Activated naive CD4-positive, alpha-beta T cell treated with anti-CD3 and anti-CD28 coated beads for 36 hours (primary cell): ENCODE results near the gene TWF1. TPM values are rescaled to one million over a fixed set of nuclear protein-coding genes. Genes with fewer than 3 reads are reported as not detected.
A peak's percentile ranks its signal among the peaks of the same experiment; 100 is the strongest.
"Not testable (repeated sequence)": the region's sequence is repeated elsewhere in the genome, so short reads cannot be mapped to it uniquely, and the experiment has no call there.

Experiments
- CTCF ChIA-PET: fragments of 350-600 bp; sonication (Branson Sonifier 250); formaldehyde crosslinking; loops from one replicate; lab custom pipeline; 2021; ENCODE audit warnings: antibody characterized with exemption; lab: Charles Lee
- DNase-seq: peaks from one replicate; pipeline ENCODE4 v3.0.0-alpha.2; 2020
- H3K27ac Mint-ChIP-seq: one replicate; pipeline ENCODE4 v1.8.0; 2021; ENCODE audit warnings: mild to moderate bottlenecking, mixed read lengths
- H3K27me3 Mint-ChIP-seq: one replicate; pipeline ENCODE4 v1.8.0; 2021; ENCODE audit warnings: low read depth, mixed read lengths
- H3K36me3 Mint-ChIP-seq: one replicate; pipeline ENCODE4 v1.8.0; 2021; ENCODE audit warnings: low read depth, mixed read lengths
- H3K4me1 Mint-ChIP-seq: one replicate; pipeline ENCODE4 v1.8.0; 2021; ENCODE audit warnings: low read depth, mixed read lengths
- H3K4me3 Mint-ChIP-seq: one replicate; pipeline ENCODE4 v1.8.0; 2021; ENCODE audit warnings: mild to moderate bottlenecking, moderate library complexity, mixed read lengths
- H3K9me3 Mint-ChIP-seq: one replicate; pipeline ENCODE4 v1.8.0; 2021; ENCODE audit warnings: mixed read lengths
- intact Hi-C: fragments of 100-400 bp; cut with micrococcal nuclease; formaldehyde crosslinking; loops from one replicate; pipeline ENCODE4 v1.15.1; 2023
- total RNA-seq, 2 experiments: library from RNA; stranded (reverse); gene quantifications; one replicate each; pipeline ENCODE4 v1.2.3, GENCODE V29; 2021

The TWF1 gene
- total RNA-seq, result 10 to 100 TPM; 12.9 to 15.3 TPM

- peak within 1 kb of the TSS; percentile 100 for H3K27ac Mint-ChIP-seq
- no peaks in the 10 kb centered on the region for H3K9me3 Mint-ChIP-seq
- peak within 1 kb of the TSS; percentile 98 for H3K4me3 Mint-ChIP-seq
- no peaks in the 10 kb centered on the region for H3K27me3 Mint-ChIP-seq
- DNase-seq, result peak; percentile 88
- CTCF ChIA-PET, result interaction anchor here (1.9 to 2.5 kb wide), 3 partner anchors 27 to 77 kb away, joined by 5 to 11 read pairs (median 6); partner anchors contain the start of genes IRAK4 and PUS7L
- peaks cover 39% of the 10 kb centered on the region for H3K4me1 Mint-ChIP-seq
- peaks cover 6% of the 10 kb centered on the region for H3K36me3 Mint-ChIP-seq
- intact Hi-C loops, result loop anchor here (1.0 to 10.0 kb wide), 8 partner anchors 9 to 1921 kb away; partner anchors contain the start of genes ARID2, IRAK4, PPHLN1 and PUS7L
These were observed at the start of gene TWF1 for GRCh38 chr12:43805860-43806736. Gene TWF1 (minus strand): TSS chr12:43806317. CDS start chr12:43806245, 72 bp downstream.

DNA sequence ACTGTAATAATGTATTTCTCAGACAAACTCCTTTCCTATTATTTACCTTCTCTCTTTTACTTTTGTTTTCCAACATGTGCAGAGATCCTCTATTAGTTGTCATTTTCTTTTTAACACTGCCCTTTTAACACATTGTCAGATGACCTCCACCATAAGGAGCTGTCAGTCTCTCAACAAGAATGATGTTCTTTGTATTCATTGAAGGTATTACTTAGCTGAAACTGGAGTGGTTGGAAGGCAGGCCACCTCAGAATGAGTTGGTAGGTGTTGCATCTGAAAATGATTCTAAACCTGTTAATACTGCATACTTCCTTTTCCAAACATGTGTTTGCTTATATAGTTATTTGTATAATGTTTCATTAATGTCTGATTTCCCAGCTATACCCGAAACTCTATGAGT, 46.6 kb upstream of the TWF1 start:
- no peak for DNase-seq
- Mint-ChIP-seq H3K9me3 (peaks cover 3% of the 10 kb centered on the region), H3K27ac (no peak overlapping the region), H3K27me3 (no peaks in the 10 kb centered on the region), H3K36me3 (peaks cover 9% of the 10 kb centered on the region), H3K4me1 (no peaks in the 10 kb centered on the region), H3K4me3 (no peak overlapping the region)
- intact Hi-C loops, result no loop called here
- CTCF ChIA-PET, result interaction anchor here (1.2 kb wide), 1 partner anchor 30 kb away, joined by 4 read pairs; no protein-coding TSS in a partner anchor

- no peak for DNase-seq
- H3K36me3 Mint-ChIP-seq, result peaks cover 26% of the 10 kb centered on the region
- CTCF ChIA-PET, result no interaction called here
- H3K9me3 Mint-ChIP-seq, result peaks cover 10% of the 10 kb centered on the region
- H3K27me3 Mint-ChIP-seq, result no peaks in the 10 kb centered on the region
- H3K4me1 Mint-ChIP-seq, result no peaks in the 10 kb centered on the region
- H3K27ac Mint-ChIP-seq, result no peak overlapping the region
- intact Hi-C loops, result no loop called here
- no peak overlapping the region for H3K4me3 Mint-ChIP-seq
These were observed 42.7 kb upstream of the TWF1 start for GRCh38 chr12:43848786-43849185.

DNA sequence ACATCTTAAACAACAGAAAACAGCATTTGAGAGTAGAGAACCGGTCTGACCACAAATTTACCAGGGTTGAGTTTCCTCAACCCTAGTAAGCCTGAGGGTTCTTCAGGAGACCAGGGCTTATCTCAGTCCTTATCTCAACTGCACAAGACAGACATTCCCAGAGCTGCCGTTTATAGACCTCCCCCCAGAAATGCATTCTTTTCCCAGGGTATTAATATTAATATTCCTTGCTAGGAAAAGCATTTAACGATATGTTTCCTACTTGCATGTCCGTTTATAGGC, 42.0 kb upstream of the TWF1 start:
- DNase-seq, result no peak
- intact Hi-C loops, result no loop called here
- CTCF ChIA-PET, result no interaction called here
- Mint-ChIP-seq H3K27ac (no peak overlapping the region), H3K36me3 (peaks cover 26% of the 10 kb centered on the region), H3K9me3 (peaks cover 10% of the 10 kb centered on the region), H3K4me3 (no peak overlapping the region), H3K27me3 (no peaks in the 10 kb centered on the region), H3K4me1 (no peaks in the 10 kb centered on the region)

DNA sequence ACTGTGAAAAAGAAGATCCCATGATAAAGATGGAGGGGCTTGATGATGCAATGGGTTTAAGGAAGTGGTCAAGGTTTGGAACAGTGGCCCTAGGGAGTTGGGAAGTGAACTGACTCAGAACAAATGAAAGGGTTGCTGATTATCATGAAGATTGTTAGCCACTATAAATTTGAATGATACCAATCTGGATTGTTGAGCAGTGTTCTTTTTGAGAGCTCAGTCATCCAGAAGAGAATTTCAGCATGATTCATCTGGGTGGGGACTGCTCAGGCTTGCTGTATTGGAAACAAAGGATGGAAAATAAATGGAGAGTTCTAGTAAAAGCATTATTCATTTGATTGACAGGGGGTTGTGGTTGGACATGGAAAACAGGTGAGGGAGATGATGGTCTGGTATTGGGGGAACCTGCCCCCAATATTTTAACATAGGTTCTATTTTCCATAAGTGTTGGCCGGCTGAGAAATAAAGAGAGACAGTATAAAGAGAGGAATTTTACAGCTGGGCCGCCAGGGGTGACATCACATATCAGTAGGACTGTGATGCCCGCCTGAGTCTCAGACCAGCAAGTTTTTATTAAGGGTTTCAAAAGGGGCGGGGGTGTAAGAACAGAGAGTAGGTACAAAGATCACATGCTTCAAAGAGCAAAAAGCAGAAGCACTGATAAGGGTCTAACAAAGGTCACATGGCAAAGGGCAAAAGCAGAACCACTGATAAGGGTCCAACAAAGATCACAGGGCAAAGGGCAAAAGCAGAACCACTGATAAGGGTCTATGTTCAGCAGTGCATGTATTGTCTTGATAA, 41.5 kb upstream of the TWF1 start:
- H3K27ac Mint-ChIP-seq, H3K27me3 Mint-ChIP-seq, H3K4me3 Mint-ChIP-seq, DNase-seq, CTCF ChIA-PET, H3K4me1 Mint-ChIP-seq, intact Hi-C loops, H3K9me3 Mint-ChIP-seq: not testable (repeated sequence)
- peaks cover 26% of the 10 kb centered on the region for H3K36me3 Mint-ChIP-seq

- no peak overlapping the region for H3K4me3 Mint-ChIP-seq
- H3K36me3 Mint-ChIP-seq, result peaks cover 12% of the 10 kb centered on the region
- H3K27me3 Mint-ChIP-seq, result no peaks in the 10 kb centered on the region
- H3K9me3 Mint-ChIP-seq, result peaks cover 3% of the 10 kb centered on the region
- H3K4me1 Mint-ChIP-seq, result peaks cover 13% of the 10 kb centered on the region
- intact Hi-C loops, result no loop called here
- CTCF ChIA-PET, result no interaction called here
- no peak overlapping the region for H3K27ac Mint-ChIP-seq
- DNase-seq, result no peak
These were observed 36.1 kb upstream of the TWF1 start for GRCh38 chr12:43842259-43842658.

- H3K4me1 Mint-ChIP-seq, result peaks cover 18% of the 10 kb centered on the region
- no peak for DNase-seq
- H3K9me3 Mint-ChIP-seq, result no peaks in the 10 kb centered on the region
- CTCF ChIA-PET, result interaction anchor here (0.6 kb wide), 1 partner anchor 88 kb away, joined by 3 read pairs; no protein-coding TSS in a partner anchor
- no peak overlapping the region for H3K4me3 Mint-ChIP-seq
- H3K27me3 Mint-ChIP-seq, result no peaks in the 10 kb centered on the region
- H3K36me3 Mint-ChIP-seq, result peaks cover 8% of the 10 kb centered on the region
- intact Hi-C loops, result no loop called here
- no peak overlapping the region for H3K27ac Mint-ChIP-seq
These were observed 35.1 kb upstream of the TWF1 start for GRCh38 chr12:43841253-43841652.

DNA sequence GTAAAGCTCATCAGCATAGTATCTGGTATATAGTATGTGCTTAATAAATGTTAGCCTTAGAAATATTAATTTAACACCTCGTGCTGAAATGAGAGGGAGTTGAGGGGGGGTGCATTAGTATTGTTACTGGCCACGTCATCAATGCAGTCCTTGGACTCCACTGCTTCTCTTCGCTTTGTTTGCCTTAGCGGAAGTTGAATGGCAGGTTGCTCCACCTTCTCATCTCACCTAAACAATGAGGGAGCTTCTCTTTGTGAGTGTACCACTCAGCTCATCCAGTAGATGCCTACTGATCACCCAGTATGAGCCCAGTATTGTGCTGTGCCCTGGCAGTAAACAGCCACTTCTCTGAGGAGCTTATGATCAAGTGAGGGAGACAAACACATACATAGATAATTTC, 34.2 kb upstream of the TWF1 start:
- Mint-ChIP-seq H3K4me3 (no peak overlapping the region), H3K27ac (no peak overlapping the region), H3K9me3 (no peaks in the 10 kb centered on the region), H3K27me3 (no peaks in the 10 kb centered on the region), H3K4me1 (peaks cover 18% of the 10 kb centered on the region), H3K36me3 (peaks cover 2% of the 10 kb centered on the region)
- DNase-seq, result no peak
- intact Hi-C loops, result no loop called here
- CTCF ChIA-PET, result interaction anchor here (0.6 kb wide), 1 partner anchor 87 kb away, joined by 3 read pairs; no protein-coding TSS in a partner anchor

DNA sequence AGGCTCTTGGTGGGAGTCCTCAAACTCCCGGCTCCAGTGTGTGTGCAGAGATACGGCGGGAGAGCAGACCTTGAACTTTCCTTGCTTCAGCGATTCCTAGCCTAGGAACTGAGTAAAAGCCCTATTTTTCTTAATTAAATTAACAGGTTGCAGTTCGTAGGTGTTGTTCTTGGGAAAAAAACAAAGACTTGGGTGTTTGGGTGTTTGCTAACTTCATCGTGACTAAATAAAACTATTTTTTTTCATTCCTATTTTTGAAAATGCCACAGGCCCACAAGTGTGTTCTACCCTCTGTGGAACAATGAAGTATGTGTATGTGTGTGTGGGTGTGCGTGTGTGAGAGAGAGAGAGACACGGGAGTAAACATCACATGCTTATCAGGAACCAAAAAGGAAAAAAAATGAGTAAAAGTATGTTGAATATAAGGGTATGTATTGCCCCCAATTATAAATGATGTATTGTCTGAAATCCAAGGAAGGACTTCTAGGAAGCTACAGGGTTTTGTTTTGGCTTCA, 30.4 kb upstream of the TWF1 start:
- no peaks in the 10 kb centered on the region for H3K27me3 Mint-ChIP-seq
- peaks cover 40% of the 10 kb centered on the region for H3K4me1 Mint-ChIP-seq
- no peaks in the 10 kb centered on the region for H3K36me3 Mint-ChIP-seq
- CTCF ChIA-PET, result no interaction called here
- intact Hi-C loops, result loop anchor here (1.0 to 10.0 kb wide), 3 partner anchors 30 to 1008 kb away; partner anchors contain the start of gene TWF1
- H3K4me3 Mint-ChIP-seq, result peak overlapping the region; percentile 71
- H3K9me3 Mint-ChIP-seq, result no peaks in the 10 kb centered on the region
- DNase-seq, result no peak
- H3K27ac Mint-ChIP-seq, result peak overlapping the region; percentile 62

GRCh38 chr12:43835656-43836474, 29.7 kb upstream of the TWF1 start, which contains the start of gene TMEM117:
Gene TMEM117 (plus strand): TSS chr12:43836081.
- Mint-ChIP-seq H3K27ac (peak within 1 kb of the TSS; percentile 66), H3K27me3 (no peaks in the 10 kb centered on the region), H3K4me3 (peak within 1 kb of the TSS; percentile 72), H3K36me3 (no peaks in the 10 kb centered on the region), H3K9me3 (no peaks in the 10 kb centered on the region), H3K4me1 (peaks cover 42% of the 10 kb centered on the region)
- intact Hi-C loops, result loop anchor here (1.0 to 10.0 kb wide), 4 partner anchors 30 to 1009 kb away; partner anchors contain the start of gene TWF1
- CTCF ChIA-PET, result interaction anchor here (1.5 kb wide), 1 partner anchor 76 kb away, joined by 4 read pairs; no protein-coding TSS in a partner anchor
- DNase-seq, result peak; percentile 62

DNA sequence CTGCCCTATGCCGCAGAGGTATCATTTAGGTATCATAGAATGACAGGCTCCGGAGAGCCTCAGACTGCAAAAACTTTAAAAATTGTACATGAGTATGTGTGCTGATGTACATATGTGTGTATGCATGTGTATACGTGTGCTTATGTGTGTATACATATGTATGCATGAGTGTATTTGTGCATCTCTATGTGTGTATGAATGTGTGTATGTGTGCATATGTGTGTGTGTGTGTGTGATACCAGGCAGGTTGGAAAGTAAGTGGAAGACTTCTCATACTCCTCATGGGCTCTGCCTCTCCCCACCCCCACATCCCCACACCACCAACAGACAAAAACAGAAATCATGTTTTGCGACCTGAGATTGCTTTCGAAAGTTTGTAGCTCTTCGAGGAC, 29.1 kb upstream of the TWF1 start:
- Mint-ChIP-seq H3K4me1 (peaks cover 42% of the 10 kb centered on the region), H3K9me3 (no peaks in the 10 kb centered on the region), H3K4me3 (peak overlapping the region; percentile 72), H3K36me3 (no peaks in the 10 kb centered on the region), H3K27ac (peak overlapping the region; percentile 66), H3K27me3 (no peaks in the 10 kb centered on the region)
- peak; percentile 23 for DNase-seq
- intact Hi-C loops, result loop anchor here (2.0 to 10.0 kb wide), 2 partner anchors 48 to 1010 kb away; no protein-coding TSS in a partner anchor
- CTCF ChIA-PET, result interaction anchor here (1.5 kb wide), 1 partner anchor 76 kb away, joined by 4 read pairs; no protein-coding TSS in a partner anchor
